Right renal pelvis (tissue), 4 donors: ENCODE results near the gene LILRB2. TPM values are rescaled to one million over a fixed set of nuclear protein-coding genes. Genes with fewer than 3 reads are reported as not detected.
A peak's percentile ranks its signal among the peaks of the same experiment; 100 is the strongest.
"Not testable (repeated sequence)": the region's sequence is repeated elsewhere in the genome, so short reads cannot be mapped to it uniquely, and the experiment has no call there.

Experiments used
- DNase-seq, 4 donors: peaks; one replicate each; pipeline ENCODE4 v3.0.0-alpha.2; 2013; ENCODE audit warnings: low read depth in 4 of 4, low spot score in 3 of 4, missing footprints in 1 of 4
- polyA plus RNA-seq, 4 donors: library from polyadenylated mRNA; unstranded; fragments of 120-200 nt; gene quantifications; one replicate each; pipeline ENCODE4 v1.2.1, GENCODE V29; 2013; ENCODE audit not compliant: insufficient read length in 4 of 4

LILRB2 gene
- polyA plus RNA-seq, 4 donors = 0.87 to 1.5 (median 1.0) TPM

DNA sequence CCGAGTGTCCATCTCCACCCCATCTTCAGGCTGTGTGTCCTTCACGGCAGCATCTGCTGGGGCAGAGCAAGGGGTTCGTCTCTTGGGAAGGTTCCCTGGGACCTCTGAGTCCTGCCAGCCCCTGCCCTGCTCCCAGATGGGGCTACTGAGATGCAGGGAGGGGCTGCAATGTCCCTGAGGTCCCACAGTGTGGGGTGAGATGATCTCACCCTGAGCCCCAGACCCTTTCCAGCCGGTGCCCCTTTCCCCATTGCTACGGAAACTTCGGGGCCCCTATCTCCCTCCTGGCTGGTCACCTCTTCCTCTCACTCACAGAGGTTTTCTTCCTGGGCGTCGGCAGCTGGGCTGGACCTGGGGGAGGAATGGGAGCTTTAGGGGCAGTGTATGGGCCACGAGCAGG lies 5.0 kb downstream of the LILRB2 start:
- DNase-seq = no peak

DNA sequence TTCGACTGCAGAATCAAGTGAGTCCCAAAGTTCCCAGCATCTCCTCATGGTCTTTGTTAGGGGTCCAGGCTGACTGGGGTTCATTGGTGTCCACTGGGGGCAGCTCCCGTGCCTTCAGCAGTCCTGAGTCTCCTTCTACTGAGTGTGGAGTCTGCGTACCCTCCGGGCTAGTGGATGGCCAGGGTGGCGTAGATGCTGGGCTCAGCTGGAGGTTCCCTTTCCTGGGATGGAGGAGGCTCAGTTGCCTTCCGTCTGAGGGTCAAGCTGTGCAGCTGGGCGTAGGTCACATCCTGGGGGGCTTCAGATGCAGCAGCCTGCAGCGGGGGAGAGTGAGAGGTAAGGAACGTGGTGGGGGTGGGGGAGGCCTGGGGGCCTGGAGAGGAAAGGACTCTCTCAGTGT lies 6.4 kb downstream of the LILRB2 start:
- not testable (repeated sequence) for DNase-seq

- DNase-seq = no peak
Measured at GRCh38 chr19:54273821-54274220, 7.1 kb downstream of the LILRB2 start.

DNA sequence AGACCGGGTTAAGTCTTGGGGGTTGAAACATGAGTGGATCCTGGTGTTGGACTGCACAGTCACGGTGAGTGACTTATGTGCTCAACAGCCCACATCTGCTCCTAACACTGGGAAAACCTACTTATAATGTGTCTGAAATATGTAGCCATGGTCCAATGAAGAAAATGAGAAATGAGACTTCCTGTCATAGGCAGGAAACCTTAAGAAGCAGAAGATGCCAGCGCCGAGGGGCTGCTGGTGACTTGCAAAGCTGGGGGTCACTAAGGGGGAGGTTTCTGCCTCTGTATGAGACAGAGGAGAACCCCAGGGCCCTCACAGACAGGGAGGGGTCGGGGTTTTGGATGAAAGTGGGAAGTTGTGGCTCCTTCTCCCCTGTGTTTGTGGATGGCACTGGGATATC lies 8.7 kb downstream of the LILRB2 start:
- DNase-seq = not testable (repeated sequence)

DNA sequence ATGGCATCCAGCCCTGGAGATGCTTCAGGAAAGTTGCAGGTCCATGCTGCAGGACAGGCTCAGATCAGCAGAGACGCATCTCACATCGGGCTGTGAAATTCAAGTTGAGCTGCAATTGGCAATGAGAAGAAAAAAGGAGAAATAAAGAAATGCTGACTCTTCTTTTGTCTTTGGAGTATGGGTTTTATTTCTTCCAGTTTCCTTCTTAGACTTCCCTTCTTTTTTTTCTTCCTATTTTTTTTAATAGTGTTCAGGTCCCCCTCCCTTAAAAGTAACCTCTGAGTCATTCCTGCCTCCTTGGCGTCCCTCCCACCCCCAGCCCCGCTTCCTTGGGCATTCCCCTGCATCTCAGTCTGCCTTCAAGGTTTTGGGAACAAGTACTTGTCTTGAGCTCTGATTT lies 9.3 kb downstream of the LILRB2 start:
- not testable (repeated sequence) for DNase-seq

DNA sequence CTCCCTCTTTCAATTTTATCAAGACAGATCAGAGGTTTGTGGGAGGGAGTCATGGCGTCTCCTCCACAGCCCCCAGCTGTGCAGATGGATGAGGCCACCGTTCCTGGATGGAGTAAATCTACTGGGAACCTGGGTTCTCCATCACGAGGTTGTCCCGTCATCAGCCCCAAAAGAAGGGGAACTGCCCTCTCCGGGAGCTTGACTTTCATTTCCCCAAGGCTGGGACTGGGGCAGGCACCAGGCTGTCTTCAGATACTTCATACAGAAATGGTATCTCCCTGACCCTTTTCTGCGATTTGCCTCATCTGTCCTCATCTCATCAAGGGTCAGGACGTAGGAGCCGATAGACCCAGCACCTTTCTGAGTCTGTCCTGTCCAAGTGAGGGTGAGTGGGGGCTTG lies 9.8 kb downstream of the LILRB2 start:
- DNase-seq = no peak

DNA sequence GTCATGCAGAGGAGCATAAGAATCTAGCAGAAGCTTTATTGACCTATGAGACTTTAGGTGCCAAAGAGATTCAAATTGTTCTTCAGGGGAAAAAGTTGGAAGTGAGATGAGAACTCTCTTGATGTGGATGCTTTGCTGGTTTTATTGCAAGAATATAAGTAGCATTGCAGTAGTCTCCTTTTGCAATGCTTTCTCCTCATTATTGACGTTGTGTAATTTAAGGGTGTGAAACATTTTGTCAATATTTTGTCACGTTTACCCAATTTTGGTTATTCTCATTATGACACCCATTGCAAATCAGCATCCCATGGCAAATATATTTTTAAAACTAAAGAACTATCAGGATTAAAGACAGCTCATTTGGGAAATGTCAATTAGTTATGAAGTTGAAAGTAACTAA lies 12.0 kb downstream of the LILRB2 start:
- DNase-seq = no peak

DNA sequence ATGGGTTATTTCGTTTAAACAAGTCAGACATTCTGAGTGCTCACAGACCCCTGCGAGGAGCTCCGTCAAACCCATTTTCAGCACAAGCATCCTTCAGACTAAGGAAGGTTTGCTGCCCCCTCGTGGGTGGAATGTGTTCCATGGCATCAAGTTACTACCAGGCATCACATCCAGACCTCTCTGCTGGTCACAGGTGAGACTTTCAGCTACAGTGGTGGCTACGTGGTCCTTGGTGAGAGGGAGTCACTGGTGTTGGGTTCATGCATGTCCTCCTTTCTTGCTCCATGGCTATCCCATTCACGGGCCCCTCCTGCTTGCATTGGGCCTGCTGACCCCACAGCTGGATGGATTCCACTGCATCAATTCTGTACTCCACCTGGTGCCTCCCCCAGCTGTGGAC lies 14.8 kb downstream of the LILRB2 start:
- peak; percentile 58 to 83 (median 72) for DNase-seq

DNA sequence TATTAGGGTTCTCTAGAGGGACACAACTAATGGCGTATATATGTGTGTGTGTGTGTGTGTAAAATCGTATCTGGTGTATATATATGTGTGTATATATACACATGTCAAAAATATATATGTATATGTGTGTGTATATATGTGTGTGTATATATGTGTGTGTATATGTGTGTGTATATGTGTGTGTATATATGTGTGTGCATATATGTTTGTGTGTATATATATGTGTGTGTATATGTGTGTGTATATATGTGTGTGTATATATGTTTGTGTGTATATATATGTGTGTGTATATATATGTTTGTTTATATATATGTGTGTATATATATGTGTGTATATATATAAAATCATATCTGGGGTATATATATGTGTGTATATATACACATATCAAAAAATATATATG lies 18.4 kb downstream of the LILRB2 start:
- DNase-seq = no peak

- DNase-seq = no peak
Measured at GRCh38 chr19:54262066-54262465, 18.8 kb downstream of the LILRB2 start.

DNA sequence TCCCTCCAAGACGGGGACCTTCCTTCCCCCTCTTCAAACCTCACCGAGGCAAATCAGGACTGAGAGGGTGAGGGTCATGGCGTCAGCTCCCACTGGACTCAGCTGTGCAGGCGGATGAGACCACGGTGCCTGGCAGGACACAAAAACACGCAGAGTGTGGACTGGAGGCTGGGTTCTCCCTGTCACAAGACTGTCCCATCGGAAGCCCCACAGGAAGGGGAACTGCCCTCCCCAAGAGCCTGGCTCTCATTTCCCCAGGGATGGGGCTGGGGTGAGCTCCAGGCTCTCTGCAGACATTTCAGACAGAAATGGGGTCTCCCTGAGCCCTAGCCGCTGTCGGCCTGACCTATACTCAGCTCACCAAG lies 23.8 kb downstream of the LILRB2 start, which contains the start of gene LILRB5:
Gene LILRB5, minus strand, starts transcription at position 158 of the 365 bp plus-strand sequence. Its CDS starts 80 bp downstream, at position 78.
- no peak for DNase-seq

DNA sequence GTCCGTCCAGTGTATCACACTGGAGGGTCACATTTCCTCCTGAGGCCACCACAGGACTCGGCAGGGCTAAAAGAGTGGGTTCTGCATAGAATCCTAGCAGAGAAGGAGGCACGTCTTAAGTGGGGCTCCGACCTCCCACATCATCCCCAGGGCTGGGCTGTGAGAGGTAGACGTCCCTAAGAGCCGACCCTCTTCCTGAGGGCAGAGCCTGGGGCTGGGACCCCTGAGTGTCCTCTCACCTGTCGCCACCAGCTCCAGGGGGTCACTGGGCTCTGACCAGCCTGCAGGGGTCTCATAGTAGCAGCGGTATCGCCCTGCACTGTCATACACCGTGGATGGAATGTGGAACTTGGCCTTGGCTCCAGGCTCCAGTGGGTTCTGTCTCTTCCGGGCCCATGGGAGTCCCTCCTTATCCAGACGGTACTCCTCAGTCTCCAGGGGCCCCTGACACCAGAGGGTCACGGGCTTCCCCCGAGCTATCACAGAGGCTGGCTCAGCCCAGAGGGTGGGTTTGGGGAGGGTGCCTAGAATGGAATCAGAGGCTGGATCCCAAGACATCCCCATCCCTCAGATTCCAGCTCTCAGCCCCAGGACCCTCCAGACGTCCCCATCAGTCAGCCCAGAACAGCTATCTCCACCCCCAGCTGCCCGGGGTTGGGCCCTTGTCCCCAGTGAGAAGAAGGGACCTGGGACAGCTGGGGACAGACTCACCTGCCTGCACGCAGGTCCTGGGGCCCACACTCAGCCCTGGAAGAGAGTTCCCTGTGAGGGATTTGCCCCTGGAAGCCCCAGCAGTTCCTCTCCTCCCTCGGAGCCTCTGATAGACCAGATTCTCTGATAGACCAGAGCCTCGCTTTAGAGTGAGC lies 24.4 kb downstream of the LILRB2 start:
- no peak for DNase-seq

GRCh38 chr19:54255105-54255775 lies 25.7 kb downstream of the LILRB2 start:
- DNase-seq = no peak

GRCh38 chr19:54254195-54254906 lies 26.6 kb downstream of the LILRB2 start:
- no peak for DNase-seq

GRCh38 chr19:54253331-54254194 lies 27.3 kb downstream of the LILRB2 start:
- no peak for DNase-seq

- no peak for DNase-seq
Measured at GRCh38 chr19:54252845-54253244, 28.1 kb downstream of the LILRB2 start.

GRCh38 chr19:54252243-54252642 lies 28.7 kb downstream of the LILRB2 start:
- no peak for DNase-seq

GRCh38 chr19:54248016-54248601 lies 32.8 kb downstream of the LILRB2 start:
- no peak for DNase-seq

DNA sequence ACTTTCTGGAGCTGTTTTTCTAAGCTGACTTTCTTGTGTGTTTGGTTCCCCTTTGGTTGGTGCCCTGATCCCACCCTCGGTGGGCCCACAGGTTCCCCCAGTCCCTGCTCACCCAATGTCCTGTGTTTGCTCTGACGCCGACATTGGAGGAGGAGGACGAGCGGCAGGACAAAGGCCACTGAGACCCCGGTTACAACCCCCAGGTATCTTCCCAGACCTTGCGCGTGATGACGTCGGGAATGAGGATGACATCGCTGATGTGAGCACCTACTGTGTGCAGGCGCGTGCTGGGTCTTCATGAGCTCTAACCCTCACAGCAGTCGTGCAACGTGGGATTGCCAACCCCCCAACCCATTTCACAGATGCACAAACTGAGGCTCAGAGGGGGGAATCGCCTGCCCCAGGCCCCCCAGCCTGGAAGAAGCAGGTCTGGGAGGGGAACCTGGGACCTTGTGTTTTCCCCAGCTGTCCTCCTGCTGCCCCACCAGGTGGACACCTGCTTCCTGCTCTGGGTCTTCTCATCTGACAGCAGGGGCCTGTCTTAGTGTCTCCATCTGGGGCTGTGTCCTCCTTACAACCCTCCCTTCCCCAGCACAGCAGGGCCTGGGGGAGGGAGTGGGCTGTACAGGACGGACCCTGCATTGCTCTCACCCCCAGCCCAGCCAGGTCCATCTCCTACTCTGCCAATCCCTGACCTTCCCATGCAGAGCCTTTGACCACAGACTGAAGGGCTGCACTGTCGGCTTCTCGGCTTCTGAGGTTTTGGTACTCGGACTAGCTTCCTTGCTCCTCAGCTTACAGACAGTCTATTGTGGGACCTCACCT lies 33.6 kb downstream of the LILRB2 start:
- no peak for DNase-seq
